Neuron (in vitro differentiated cells): Measurements from ENCODE around the gene POU2F3.
A peak's percentile ranks its signal among the peaks of the same experiment; 100 is the strongest.

Experiments
- H2AFZ ChIP-seq: one replicate; pipeline ENCODE4 v1.6.1; 2013; ENCODE audit warnings: low read depth, mild to moderate bottlenecking, inconsistent platforms, low read length, moderate library complexity
- H3K27me3 ChIP-seq: one replicate; pipeline ENCODE4 v1.6.1; 2013; ENCODE audit warnings: low read length; ENCODE audit not compliant: insufficient read depth
- H3K36me3 ChIP-seq: one replicate; pipeline ENCODE4 v1.6.1; 2013; ENCODE audit warnings: low read length; ENCODE audit not compliant: insufficient read depth
- H3K4me1 ChIP-seq: one replicate; pipeline ENCODE4 v1.6.1; 2013; ENCODE audit warnings: low read length; ENCODE audit not compliant: insufficient read depth
- H3K4me3 ChIP-seq: 2 replicates; pipeline ENCODE4 v1.5.1; 2013; ENCODE audit warnings: mild to moderate bottlenecking, low read length, moderate library complexity
- H3K9me3 ChIP-seq: one replicate; pipeline ENCODE4 v1.6.1; 2013; ENCODE audit warnings: low read length

Gene POU2F3

GRCh38 chr11:120201653-120202052 is 38.3 kb upstream of the POU2F3 start:
- Histone ChIP-seq H3K9me3 (no peaks in the 10 kb centered on the region), H3K36me3 (no peaks in the 10 kb centered on the region), H3K4me1 (no peaks in the 10 kb centered on the region), H3K27me3 (peaks cover 6% of the 10 kb centered on the region), H2AFZ (no peak overlapping the region), H3K4me3 (no peak overlapping the region)

- Histone ChIP-seq H3K9me3 (no peaks in the 10 kb centered on the region), H3K4me3 (no peak overlapping the region), H3K4me1 (no peaks in the 10 kb centered on the region), H3K36me3 (no peaks in the 10 kb centered on the region), H2AFZ (no peak overlapping the region), H3K27me3 (peaks cover 2% of the 10 kb centered on the region)
Measured at GRCh38 chr11:120203626-120204025, 36.3 kb upstream of the POU2F3 start.

DNA sequence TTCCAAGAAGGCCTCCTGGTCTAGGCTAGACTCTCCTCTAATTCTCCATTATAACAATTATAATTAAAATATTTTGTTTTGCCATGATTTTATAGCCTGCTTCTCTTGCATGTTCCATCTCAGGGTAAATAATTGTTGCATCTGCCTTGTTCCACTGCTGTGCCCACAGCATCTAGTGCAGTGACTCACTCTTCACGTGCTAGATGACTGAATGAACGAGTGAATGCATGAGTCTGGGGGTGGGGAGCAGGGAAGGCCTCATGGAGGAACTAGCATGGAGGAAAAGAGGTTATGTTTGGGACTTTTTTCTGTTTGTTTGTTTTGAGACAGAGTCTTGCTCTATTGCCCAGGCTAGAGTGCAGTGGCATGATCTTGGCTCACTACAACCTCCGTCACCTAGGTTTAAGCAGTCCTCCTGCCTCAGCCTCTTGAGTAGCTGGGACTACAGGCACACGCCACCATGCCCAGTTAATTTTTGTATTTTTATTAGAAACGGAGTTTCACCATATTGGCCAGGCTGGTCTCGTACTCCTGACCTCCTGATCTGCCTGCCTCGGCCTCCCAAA is 34.3 kb upstream of the POU2F3 start:
- Histone ChIP-seq H3K27me3 (no peaks in the 10 kb centered on the region), H2AFZ (no peak overlapping the region), H3K4me1 (peaks cover 7% of the 10 kb centered on the region), H3K9me3 (no peaks in the 10 kb centered on the region), H3K36me3 (no peaks in the 10 kb centered on the region), H3K4me3 (no peak overlapping the region)

- Histone ChIP-seq H2AFZ (no peak overlapping the region), H3K4me3 (no peak overlapping the region), H3K4me1 (peaks cover 13% of the 10 kb centered on the region), H3K9me3 (no peaks in the 10 kb centered on the region), H3K36me3 (no peaks in the 10 kb centered on the region), H3K27me3 (peaks cover 5% of the 10 kb centered on the region)
Measured at GRCh38 chr11:120207512-120207911, 32.4 kb upstream of the POU2F3 start.

GRCh38 chr11:120208001-120208441 is 31.9 kb upstream of the POU2F3 start:
- Histone ChIP-seq H3K9me3 (no peaks in the 10 kb centered on the region), H3K4me3 (no peak overlapping the region), H3K27me3 (peaks cover 5% of the 10 kb centered on the region), H3K4me1 (peaks cover 16% of the 10 kb centered on the region), H3K36me3 (no peaks in the 10 kb centered on the region), H2AFZ (no peak overlapping the region)

GRCh38 chr11:120208777-120209176 is 31.2 kb upstream of the POU2F3 start:
- H3K4me3 ChIP-seq: no peak overlapping the region
- no peak overlapping the region for H2AFZ ChIP-seq
- H3K4me1 ChIP-seq: peaks cover 16% of the 10 kb centered on the region
- H3K9me3 ChIP-seq: no peaks in the 10 kb centered on the region
- peaks cover 5% of the 10 kb centered on the region for H3K27me3 ChIP-seq
- no peaks in the 10 kb centered on the region for H3K36me3 ChIP-seq

- Histone ChIP-seq H3K9me3 (no peaks in the 10 kb centered on the region), H2AFZ (peak overlapping the region; percentile 80), H3K27me3 (peaks cover 5% of the 10 kb centered on the region), H3K36me3 (no peaks in the 10 kb centered on the region), H3K4me3 (peak overlapping the region; percentile 53), H3K4me1 (peaks cover 16% of the 10 kb centered on the region)
Measured at GRCh38 chr11:120209746-120210625, 30.0 kb upstream of the POU2F3 start.

DNA sequence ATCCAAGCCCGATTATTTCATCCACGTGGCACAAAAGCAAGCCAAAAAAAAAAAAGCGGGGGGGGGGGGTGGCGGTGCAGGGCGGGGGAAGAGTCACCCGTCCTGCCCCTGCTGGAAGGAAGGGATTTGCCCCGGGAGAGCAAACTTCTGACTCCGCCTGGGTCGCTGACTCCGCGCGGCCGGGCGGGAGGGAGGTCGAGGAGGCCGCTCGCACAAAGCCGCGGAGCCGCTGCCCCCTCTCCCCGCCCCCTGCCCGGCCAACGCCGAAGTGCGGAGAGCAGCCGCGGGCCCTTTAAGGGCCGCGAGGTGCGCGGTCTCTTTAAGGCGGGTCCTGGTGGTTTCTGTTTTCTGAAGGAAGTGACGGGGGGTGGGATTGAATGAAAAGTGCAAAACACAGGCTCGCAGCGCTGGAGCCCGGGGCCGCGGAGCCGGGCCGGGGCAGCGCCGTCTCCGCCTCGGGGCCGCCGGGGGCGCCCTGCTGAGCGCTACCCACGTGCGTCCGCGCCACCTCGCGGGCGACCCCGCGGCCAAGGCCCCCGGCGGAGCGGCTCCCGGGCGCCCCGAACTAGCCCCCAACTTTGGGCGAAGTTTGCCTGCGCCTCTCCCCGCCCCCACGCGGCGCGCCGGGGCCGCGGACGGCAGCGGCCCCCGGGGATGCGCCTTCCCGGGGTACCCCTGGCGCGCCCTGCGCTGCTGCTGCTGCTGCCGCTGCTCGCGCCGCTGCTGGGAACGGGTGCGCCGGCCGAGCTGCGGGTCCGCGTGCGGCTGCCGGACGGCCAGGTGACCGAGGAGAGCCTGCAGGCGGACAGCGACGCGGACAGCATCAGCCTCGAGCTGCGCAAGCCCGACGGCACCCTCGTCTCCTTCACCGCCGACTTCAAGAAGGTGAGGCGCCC is 29.1 kb upstream of the POU2F3 start, which contains the start of gene OAF:
Gene OAF, plus strand, starts transcription at position 407 of the 896 bp plus-strand sequence. Its CDS starts 248 bp downstream, at position 655.
- no peaks in the 10 kb centered on the region for H3K36me3 ChIP-seq
- H2AFZ ChIP-seq: peak within 1 kb of the TSS; percentile 80
- H3K9me3 ChIP-seq: no peaks in the 10 kb centered on the region
- peak within 1 kb of the TSS; percentile 53 for H3K4me3 ChIP-seq
- H3K27me3 ChIP-seq: peaks cover 5% of the 10 kb centered on the region
- H3K4me1 ChIP-seq: peaks cover 16% of the 10 kb centered on the region

DNA sequence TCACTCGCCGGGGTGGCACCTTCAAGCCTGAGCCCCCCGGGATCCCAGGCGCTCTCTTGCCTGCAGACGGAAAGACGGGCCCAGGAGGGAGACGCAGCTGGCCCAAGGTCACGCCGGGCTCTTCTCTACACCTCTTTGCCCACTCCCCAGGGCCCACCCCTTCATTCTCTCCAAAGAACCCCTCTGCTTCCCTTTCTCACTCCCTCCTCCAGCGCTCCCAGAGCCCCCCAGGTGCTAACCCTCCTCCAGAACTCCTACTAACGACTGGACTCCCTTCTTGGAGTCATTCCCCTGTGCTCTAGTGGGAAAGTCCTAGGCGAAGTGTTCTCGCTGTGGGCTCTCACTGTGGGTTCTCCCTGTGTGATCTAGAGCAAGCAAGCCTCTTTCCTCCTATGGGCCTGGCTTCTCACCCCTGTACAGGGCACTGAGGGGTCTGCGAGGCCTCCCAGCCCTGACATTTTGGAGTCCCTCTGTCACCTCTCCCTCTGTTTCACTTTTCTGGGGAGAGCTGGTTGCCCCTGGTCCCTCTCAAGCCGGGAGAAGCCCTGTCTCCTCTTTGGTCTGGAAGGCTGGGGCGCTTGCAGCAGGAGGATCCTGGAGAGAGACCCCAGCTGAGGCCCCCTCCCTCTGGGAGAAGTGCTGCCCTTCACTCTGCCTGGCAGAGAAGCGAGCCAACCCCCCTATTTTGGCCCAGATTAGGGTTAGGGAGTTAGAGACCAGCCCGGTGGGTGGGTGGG is 28.2 kb upstream of the POU2F3 start:
- Histone ChIP-seq H3K4me3 (peak overlapping the region; percentile 53), H3K4me1 (peaks cover 16% of the 10 kb centered on the region), H3K27me3 (peaks cover 5% of the 10 kb centered on the region), H2AFZ (peak overlapping the region; percentile 80), H3K36me3 (no peaks in the 10 kb centered on the region), H3K9me3 (no peaks in the 10 kb centered on the region)

- Histone ChIP-seq H3K27me3 (peaks cover 5% of the 10 kb centered on the region), H3K4me3 (no peak overlapping the region), H2AFZ (no peak overlapping the region), H3K4me1 (peaks cover 16% of the 10 kb centered on the region), H3K9me3 (no peaks in the 10 kb centered on the region), H3K36me3 (no peaks in the 10 kb centered on the region)
Measured at GRCh38 chr11:120212259-120212878, 27.6 kb upstream of the POU2F3 start.

DNA sequence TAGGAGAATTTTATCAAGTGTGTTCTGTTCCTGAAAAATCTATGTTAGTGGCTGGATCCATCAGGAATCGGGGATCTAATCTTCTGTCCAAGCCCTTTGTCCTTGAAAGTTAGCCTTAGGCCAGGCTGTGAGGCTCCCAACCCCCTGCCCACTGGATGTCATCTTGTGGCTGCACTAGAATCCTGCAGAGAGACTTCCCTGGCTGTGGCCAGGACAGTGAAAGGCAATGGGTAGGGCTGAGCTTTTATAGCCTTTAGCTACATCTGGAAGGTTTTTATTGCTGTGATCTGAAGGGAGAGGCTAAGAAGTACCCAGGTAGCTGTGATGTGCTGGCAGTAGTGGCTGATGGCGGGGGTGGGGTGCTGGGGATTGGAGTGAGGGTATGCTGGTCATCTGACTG is 27.0 kb upstream of the POU2F3 start:
- H2AFZ ChIP-seq: no peak overlapping the region
- peaks cover 5% of the 10 kb centered on the region for H3K27me3 ChIP-seq
- H3K4me1 ChIP-seq: peaks cover 20% of the 10 kb centered on the region
- no peak overlapping the region for H3K4me3 ChIP-seq
- H3K9me3 ChIP-seq: no peaks in the 10 kb centered on the region
- no peaks in the 10 kb centered on the region for H3K36me3 ChIP-seq

DNA sequence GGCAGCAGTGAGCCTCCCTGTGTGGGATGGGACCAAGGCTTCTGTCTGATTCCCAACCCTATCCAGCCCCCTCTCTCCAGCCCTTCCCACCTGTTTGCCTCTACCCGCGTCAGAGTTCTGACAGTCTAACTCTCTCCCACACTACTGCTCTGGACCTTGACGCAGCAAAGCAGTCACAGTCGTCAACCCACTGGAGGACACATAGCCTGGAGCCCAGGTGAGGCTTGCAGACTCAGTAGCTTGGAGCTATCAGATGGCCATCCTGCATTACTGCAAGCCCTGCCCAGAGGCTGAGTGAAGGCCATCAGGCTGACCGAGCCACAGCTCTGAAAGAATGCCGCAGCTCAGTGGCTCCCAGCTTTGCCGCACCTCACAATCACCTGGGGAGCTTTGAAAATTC is 25.4 kb upstream of the POU2F3 start:
- Histone ChIP-seq H2AFZ (no peak overlapping the region), H3K4me1 (peaks cover 27% of the 10 kb centered on the region), H3K4me3 (no peak overlapping the region), H3K27me3 (peaks cover 5% of the 10 kb centered on the region), H3K36me3 (no peaks in the 10 kb centered on the region), H3K9me3 (no peaks in the 10 kb centered on the region)
